H9 (cell line): ENCODE data around the gene DEAF1. TPM values are rescaled to one million over a fixed set of nuclear protein-coding genes. Genes with fewer than 3 reads are reported as not detected.

ENCODE experiments used
- DNase-seq: peaks from one replicate; pipeline ENCODE4 v3.0.0-alpha.2; 2017
- H2AFZ ChIP-seq: one replicate; pipeline ENCODE4 v1.6.1; 2013; ENCODE audit warnings: mild to moderate bottlenecking, low read length, control low read depth, moderate library complexity
- H2AK5ac ChIP-seq: 2 replicates; pipeline ENCODE4 v1.6.1; 2013; ENCODE audit warnings: low read length, control low read depth, mixed read lengths; ENCODE audit not compliant: insufficient read length
- H2BK120ac ChIP-seq: one replicate; pipeline ENCODE4 v1.6.1; 2013; ENCODE audit warnings: low read depth, mild to moderate bottlenecking, low read length, control low read depth, inconsistent platforms; ENCODE audit not compliant: poor library complexity, severe bottlenecking
- H2BK12ac ChIP-seq: 2 replicates; pipeline ENCODE4 v1.6.1; 2013; ENCODE audit warnings: low read length, control low read depth, mixed read lengths, low read depth; ENCODE audit not compliant: insufficient read length
- H2BK15ac ChIP-seq: 2 replicates; pipeline ENCODE4 v1.6.1; 2013; ENCODE audit warnings: low read depth, low read length, control low read depth
- H2BK20ac ChIP-seq: one replicate; pipeline ENCODE4 v1.6.1; 2013; ENCODE audit warnings: low read depth, mild to moderate bottlenecking, low read length, control low read depth, inconsistent platforms; ENCODE audit not compliant: poor library complexity, severe bottlenecking
- H2BK5ac ChIP-seq: 2 replicates; pipeline ENCODE4 v1.6.1; 2013; ENCODE audit warnings: low read length, control low read depth, mixed read lengths; ENCODE audit not compliant: insufficient read length
- H3K14ac ChIP-seq: 2 replicates; pipeline ENCODE4 v1.6.1; 2013; ENCODE audit warnings: low read length, control low read depth; ENCODE audit not compliant: insufficient read depth
- H3K18ac ChIP-seq: 2 replicates; pipeline ENCODE4 v1.6.1; 2013; ENCODE audit warnings: low read depth, mild to moderate bottlenecking, mixed read lengths, low read length, control low read depth; ENCODE audit not compliant: insufficient read length
- H3K23ac ChIP-seq: 2 replicates; pipeline ENCODE4 v1.6.1; 2013; ENCODE audit warnings: low read length, control low read depth, mixed read lengths, low read depth; ENCODE audit not compliant: insufficient read length
- H3K23me2 ChIP-seq: 2 replicates; pipeline ENCODE4 v1.6.1; 2013; ENCODE audit warnings: low read depth, mild to moderate bottlenecking, mixed read lengths, low read length, control low read depth; ENCODE audit not compliant: insufficient read length, poor library complexity, severe bottlenecking
- H3K27ac ChIP-seq: 2 replicates; pipeline ENCODE4 v1.5.1; 2013; ENCODE audit warnings: low read length, control low read depth, mixed read lengths, low read depth; ENCODE audit not compliant: insufficient read length
- H3K27me3 ChIP-seq: 2 replicates; pipeline ENCODE4 v1.6.1; 2013; ENCODE audit warnings: low read length, control low read depth, inconsistent platforms; ENCODE audit not compliant: insufficient read depth
- H3K4ac ChIP-seq: 2 replicates; pipeline ENCODE4 v1.6.1; 2013; ENCODE audit warnings: low read depth, mild to moderate bottlenecking, control low read depth, inconsistent platforms, low read length, moderate library complexity
- H3K4me1 ChIP-seq: 2 replicates; pipeline ENCODE4 v1.6.1; 2013; ENCODE audit warnings: low read length, control low read depth, inconsistent platforms; ENCODE audit not compliant: insufficient read depth
- H3K4me2 ChIP-seq: 2 replicates; pipeline ENCODE4 v1.6.1; 2013; ENCODE audit warnings: low read length, control low read depth, mixed read lengths; ENCODE audit not compliant: insufficient read length, insufficient read depth
- H3K56ac ChIP-seq: 2 replicates; pipeline ENCODE4 v1.6.1; 2013; ENCODE audit warnings: low read depth, mild to moderate bottlenecking, mixed read lengths, low read length, control low read depth; ENCODE audit not compliant: insufficient read length
- H3K79me1 ChIP-seq: 2 replicates; pipeline ENCODE4 v1.6.1; 2013; ENCODE audit warnings: low read depth, mild to moderate bottlenecking, moderate library complexity, low read length, control low read depth, inconsistent platforms; ENCODE audit not compliant: insufficient read depth, poor library complexity, severe bottlenecking
- H3K79me2 ChIP-seq: 2 replicates; pipeline ENCODE4 v1.6.1; 2013; ENCODE audit warnings: low read length, control low read depth, inconsistent platforms; ENCODE audit not compliant: insufficient read depth
- H3K9ac ChIP-seq: 2 replicates; pipeline ENCODE4 v1.6.1; 2013; ENCODE audit warnings: low read length, control low read depth, mixed read lengths; ENCODE audit not compliant: insufficient read length; ENCODE audit errors: extremely low read depth
- H3K9me3 ChIP-seq: one replicate; pipeline ENCODE4 v1.6.1; 2013; ENCODE audit warnings: low read depth, low read length, inconsistent platforms; ENCODE audit not compliant: control insufficient read depth
- H3T11ph ChIP-seq: one replicate; pipeline ENCODE4 v1.6.1; 2013; ENCODE audit warnings: mild to moderate bottlenecking, low read length, control low read depth, inconsistent platforms
- H4K20me1 ChIP-seq: one replicate; pipeline ENCODE4 v1.6.1; 2013; ENCODE audit not compliant: control insufficient read depth, insufficient read length, insufficient read depth
- H4K5ac ChIP-seq: 2 replicates; pipeline ENCODE4 v1.6.1; 2013; ENCODE audit warnings: low read depth, mild to moderate bottlenecking, mixed read lengths, low read length, control low read depth; ENCODE audit not compliant: insufficient read length
- H4K8ac ChIP-seq: replicated peaks from 2 replicates; pipeline ENCODE4 v1.6.1; 2013; ENCODE audit warnings: low read length, control low read depth, mixed read lengths, low read depth; ENCODE audit not compliant: insufficient read length
- H4K91ac ChIP-seq: 2 replicates; pipeline ENCODE4 v1.6.1; 2013; ENCODE audit warnings: low read depth, mild to moderate bottlenecking, moderate library complexity, mixed read lengths, low read length, control low read depth; ENCODE audit not compliant: insufficient read length
- H3K27ac Mint-ChIP-seq, 3 experiments: 2 replicates in 2 of 3; 3 replicates in 1 of 3; pipeline ENCODE4 v1.8.0; 2020 to 2021; ENCODE audit warnings: mixed read lengths in 3 of 3, mild to moderate bottlenecking in 1 of 3, moderate library complexity in 1 of 3
- H3K27me3 Mint-ChIP-seq: 2 replicates; pipeline ENCODE4 v1.8.0; 2021; ENCODE audit warnings: low read depth, mild to moderate bottlenecking, moderate library complexity, mixed read lengths
- H3K36me3 Mint-ChIP-seq, 3 experiments: 2 replicates in 2 of 3; 3 replicates in 1 of 3; pipeline ENCODE4 v1.8.0; 2020 to 2021; ENCODE audit warnings: low read depth in 3 of 3, mixed read lengths in 3 of 3; ENCODE audit not compliant: insufficient read depth in 1 of 3
- H3K4me1 Mint-ChIP-seq, 2 experiments: 2 replicates each; pipeline ENCODE4 v1.8.0; 2020; ENCODE audit warnings: mixed read lengths in 2 of 2
- H3K4me3 Mint-ChIP-seq, 2 experiments: 2 replicates in 1 of 2; 3 replicates in 1 of 2; pipeline ENCODE4 v1.8.0; 2020 to 2021; ENCODE audit warnings: mild to moderate bottlenecking in 2 of 2, mixed read lengths in 2 of 2, moderate library complexity in 1 of 2
- H3K9me3 Mint-ChIP-seq, 2 experiments: 2 replicates in 1 of 2; 3 replicates in 1 of 2; pipeline ENCODE4 v1.8.0; 2020; ENCODE audit warnings: mild to moderate bottlenecking in 2 of 2, mixed read lengths in 2 of 2, moderate library complexity in 1 of 2
- WGBS: extraction: QIAGEN DNeasy Blood & Tissue Kit; methylation state at CpG from one replicate; pipeline ENCODE4 v1.1.7; 2013; ENCODE audit warnings: missing lambda C conversion rate, low lambda C conversion rate, mixed read lengths; ENCODE audit not compliant: insufficient read length; ENCODE audit errors: extremely low coverage; 5-methylcytosine and 5-hydroxymethylcytosine counted together
- total RNA-seq: library from RNA; stranded (reverse); gene quantifications from 2 replicates; pipeline ENCODE4 v1.2.1, GENCODE V29; 2021
- TF ChIP-seq, protein P1 (sequence below): fragments of 200-600 bp; sonication (generic); conservative IDR thresholded peaks from 3 replicates; pipeline ENCODE4 v1.8.0; 2021; ENCODE audit warnings: antibody characterized with exemption, mild to moderate bottlenecking

The DEAF1 gene
- total RNA-seq, 1 experiment from 2014 or later: 67.3 TPM

GRCh38 chr11:637593-638521, 57.2 kb downstream of the DEAF1 start:
- TF ChIP-seq, protein P1, sequence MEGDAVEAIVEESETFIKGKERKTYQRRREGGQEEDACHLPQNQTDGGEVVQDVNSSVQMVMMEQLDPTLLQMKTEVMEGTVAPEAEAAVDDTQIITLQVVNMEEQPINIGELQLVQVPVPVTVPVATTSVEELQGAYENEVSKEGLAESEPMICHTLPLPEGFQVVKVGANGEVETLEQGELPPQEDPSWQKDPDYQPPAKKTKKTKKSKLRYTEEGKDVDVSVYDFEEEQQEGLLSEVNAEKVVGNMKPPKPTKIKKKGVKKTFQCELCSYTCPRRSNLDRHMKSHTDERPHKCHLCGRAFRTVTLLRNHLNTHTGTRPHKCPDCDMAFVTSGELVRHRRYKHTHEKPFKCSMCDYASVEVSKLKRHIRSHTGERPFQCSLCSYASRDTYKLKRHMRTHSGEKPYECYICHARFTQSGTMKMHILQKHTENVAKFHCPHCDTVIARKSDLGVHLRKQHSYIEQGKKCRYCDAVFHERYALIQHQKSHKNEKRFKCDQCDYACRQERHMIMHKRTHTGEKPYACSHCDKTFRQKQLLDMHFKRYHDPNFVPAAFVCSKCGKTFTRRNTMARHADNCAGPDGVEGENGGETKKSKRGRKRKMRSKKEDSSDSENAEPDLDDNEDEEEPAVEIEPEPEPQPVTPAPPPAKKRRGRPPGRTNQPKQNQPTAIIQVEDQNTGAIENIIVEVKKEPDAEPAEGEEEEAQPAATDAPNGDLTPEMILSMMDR: no peak
- Histone ChIP-seq H3K79me1 (no peaks in the 10 kb centered on the region), H3T11ph (no peak overlapping the region), H2AK5ac (no peak overlapping the region), H3K18ac (peak overlapping the region; percentile 39), H4K8ac (no peak overlapping the region), H3K56ac (no peak overlapping the region), H3K79me2 (no peaks in the 10 kb centered on the region), H3K23me2 (peaks cover 19% of the 10 kb centered on the region), H3K4me2 (peak overlapping the region; percentile 33), H2AFZ (no peak overlapping the region), H2BK20ac (no peak overlapping the region), H2BK5ac (no peak overlapping the region), H3K23ac (no peak overlapping the region), H4K5ac (no peak overlapping the region), H3K27me3 (peaks cover 33% of the 10 kb centered on the region), H3K9me3 (no peaks in the 10 kb centered on the region), H4K91ac (no peak overlapping the region), H2BK12ac (no peak overlapping the region), H2BK120ac (no peak overlapping the region), H2BK15ac (no peak overlapping the region), H3K27ac (no peak overlapping the region), H4K20me1 (no peaks in the 10 kb centered on the region), H3K4me1 (no peaks in the 10 kb centered on the region; the same call in 1 of the 2 replicates), H3K4ac (no peak overlapping the region; the same call in 1 of the 2 replicates), H3K9ac (no peak overlapping the region), H3K14ac (peak overlapping the region; percentile 73; the same call in 1 of the 2 replicates)
- H3K36me3 Mint-ChIP-seq: peaks cover 0 to 14% (median 0%) of the 10 kb centered on the region in 3 experiments; a peak in 3 of 7 replicates
- peak overlapping the region; percentile 66 to 80 for H3K4me3 Mint-ChIP-seq
- H3K27me3 Mint-ChIP-seq: peaks cover 56% of the 10 kb centered on the region
- H3K9me3 Mint-ChIP-seq: no peaks in the 10 kb centered on the region; a peak in 2 of 5 replicates
- no peak overlapping the region; a peak in 1 of 7 replicates for H3K27ac Mint-ChIP-seq
- WGBS: no CpG with 5 or more reads among the region's 55 CpGs
- DNase-seq: no peak
- peaks cover 18 to 28% of the 10 kb centered on the region in 2 experiments for H3K4me1 Mint-ChIP-seq
